HEK293 (cell line): ENCODE results near the gene CRIP2.

ENCODE experiments used
- BCL11A ChIP-seq: fragments of 450-650 bp; formaldehyde crosslinking; IDR thresholded peaks from 2 replicates; pipeline ENCODE4 v1.5.1; 2016; ENCODE audit warnings: low read depth, missing biosample characterization, missing genetic modification characterization
- GLIS1 ChIP-seq: fragments of 450-650 bp; formaldehyde crosslinking; IDR thresholded peaks from 2 replicates; pipeline ENCODE4 v1.5.1; 2016; ENCODE audit warnings: missing biosample characterization, missing genetic modification characterization
- GLIS2 ChIP-seq: fragments of 450-650 bp; formaldehyde crosslinking; IDR thresholded peaks from 2 replicates; pipeline ENCODE4 v1.5.1; 2016; ENCODE audit warnings: missing biosample characterization, missing genetic modification characterization
- IKZF3 ChIP-seq: fragments of 450-650 bp; IDR thresholded peaks from 2 replicates; pipeline ENCODE4 v1.5.0; 2018; ENCODE audit warnings: missing biosample characterization, mild to moderate bottlenecking, missing genetic modification characterization, moderate library complexity
- KLF8 ChIP-seq: fragments of 450-650 bp; formaldehyde crosslinking; IDR thresholded peaks from 2 replicates; pipeline ENCODE4 v1.5.1; 2016; ENCODE audit warnings: missing biosample characterization, missing genetic modification characterization
- SCRT2 ChIP-seq: fragments of 450-650 bp; formaldehyde crosslinking; IDR thresholded peaks from 2 replicates; pipeline ENCODE4 v1.5.1; 2016; ENCODE audit warnings: missing biosample characterization, missing genetic modification characterization
- ZEB2 ChIP-seq: fragments of 450-650 bp; formaldehyde crosslinking; IDR thresholded peaks from 2 replicates; pipeline ENCODE4 v1.5.1; 2016; ENCODE audit warnings: missing biosample characterization, missing genetic modification characterization
- ZNF112 ChIP-seq: fragments of 450-650 bp; formaldehyde crosslinking; IDR thresholded peaks from 2 replicates; pipeline ENCODE4 v1.5.0; 2017; ENCODE audit warnings: missing biosample characterization, missing genetic modification characterization
- ZNF121 ChIP-seq: fragments of 450-650 bp; formaldehyde crosslinking; IDR thresholded peaks from 2 replicates; pipeline ENCODE4 v1.5.1; 2016; ENCODE audit warnings: missing biosample characterization, missing genetic modification characterization
- ZNF19 ChIP-seq: fragments of 450-650 bp; formaldehyde crosslinking; IDR thresholded peaks from 2 replicates; pipeline ENCODE4; 2016; ENCODE audit warnings: missing biosample characterization, missing genetic modification characterization, low read depth
- ZNF23 ChIP-seq: fragments of 450-650 bp; formaldehyde crosslinking; IDR thresholded peaks from 2 replicates; pipeline ENCODE4 v1.5.1; 2016; ENCODE audit warnings: missing biosample characterization, missing genetic modification characterization, borderline replicate concordance
- ZNF324 ChIP-seq: fragments of 450-650 bp; formaldehyde crosslinking; IDR thresholded peaks from 2 replicates; pipeline ENCODE4 v1.5.1; 2016; ENCODE audit warnings: missing biosample characterization, missing genetic modification characterization
- ZNF341 ChIP-seq: fragments of 450-650 bp; formaldehyde crosslinking; IDR thresholded peaks from 2 replicates; pipeline ENCODE4; 2016; ENCODE audit warnings: low read depth, missing biosample characterization, missing genetic modification characterization
- ZNF433 ChIP-seq: fragments of 450-650 bp; formaldehyde crosslinking; IDR thresholded peaks from 2 replicates; pipeline ENCODE4 v1.5.1; 2016; ENCODE audit warnings: missing biosample characterization, missing genetic modification characterization, low read depth
- ZNF488 ChIP-seq: fragments of 450-650 bp; formaldehyde crosslinking; IDR thresholded peaks from 2 replicates; pipeline ENCODE4 v1.5.1; 2016; ENCODE audit warnings: missing biosample characterization, missing genetic modification characterization
- ZNF555 ChIP-seq: fragments of 450-650 bp; formaldehyde crosslinking; conservative IDR thresholded peaks from 2 replicates; pipeline ENCODE4 v1.5.1; 2017; ENCODE audit warnings: missing biosample characterization, mild to moderate bottlenecking, missing genetic modification characterization, inconsistent platforms
- ZSCAN23 ChIP-seq: fragments of 450-650 bp; formaldehyde crosslinking; IDR thresholded peaks from 2 replicates; pipeline ENCODE4 v1.5.1; 2016; ENCODE audit warnings: missing biosample characterization, missing genetic modification characterization
- ZXDB ChIP-seq: fragments of 450-650 bp; formaldehyde crosslinking; IDR thresholded peaks from 2 replicates; pipeline ENCODE4 v1.5.1; 2016; ENCODE audit warnings: missing biosample characterization, missing genetic modification characterization
- TF ChIP-seq, protein P1 (sequence below): fragments of 450-650 bp; formaldehyde crosslinking; IDR thresholded peaks from 2 replicates; pipeline ENCODE4 v1.5.1; 2016; ENCODE audit warnings: missing biosample characterization, missing genetic modification characterization
- TF ChIP-seq, protein P2 (sequence below): fragments of 450-650 bp; IDR thresholded peaks from 2 replicates; pipeline ENCODE4 v1.5.1; 2018; ENCODE audit warnings: missing biosample characterization, mild to moderate bottlenecking, missing genetic modification characterization
- TF ChIP-seq, protein P3 (sequence below): fragments of 450-650 bp; formaldehyde crosslinking; IDR thresholded peaks from 2 replicates; pipeline ENCODE4 v1.5.1; 2016; ENCODE audit warnings: missing biosample characterization, missing genetic modification characterization
- TF ChIP-seq, protein P4 (sequence below): fragments of 450-650 bp; formaldehyde crosslinking; IDR thresholded peaks from 2 replicates; pipeline ENCODE4 v1.5.1; 2016; ENCODE audit warnings: missing biosample characterization, missing genetic modification characterization
- TF ChIP-seq, protein P5 (sequence below): fragments of 450-650 bp; formaldehyde crosslinking; IDR thresholded peaks from 2 replicates; pipeline ENCODE4 v1.5.1; 2016; ENCODE audit warnings: missing biosample characterization, missing genetic modification characterization

The CRIP2 gene

GRCh38 chr14:105489542-105490266, 15.1 kb downstream of the CRIP2 start (continued):
- TF ChIP-seq, protein P1, sequence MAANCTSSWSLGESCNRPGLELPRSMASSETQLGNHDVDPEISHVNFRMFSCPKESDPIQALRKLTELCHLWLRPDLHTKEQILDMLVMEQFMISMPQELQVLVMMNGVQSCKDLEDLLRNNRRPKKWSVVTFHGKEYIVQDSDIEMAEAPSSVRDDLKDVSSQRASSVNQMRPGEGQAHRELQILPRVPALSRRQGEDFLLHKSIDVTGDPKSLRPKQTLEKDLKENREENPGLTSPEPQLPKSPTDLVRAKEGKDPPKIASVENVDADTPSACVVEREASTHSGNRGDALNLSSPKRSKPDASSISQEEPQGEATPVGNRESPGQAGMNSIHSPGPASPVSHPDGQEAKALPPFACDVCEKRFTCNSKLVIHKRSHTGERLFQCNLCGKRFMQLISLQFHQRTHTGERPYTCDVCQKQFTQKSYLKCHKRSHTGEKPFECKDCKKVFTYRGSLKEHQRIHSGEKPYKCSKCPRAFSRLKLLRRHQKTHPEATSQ (tag by site-specific recombination), result no peak; the same call in 1 of the 2 replicates
- TF ChIP-seq, protein P2, sequence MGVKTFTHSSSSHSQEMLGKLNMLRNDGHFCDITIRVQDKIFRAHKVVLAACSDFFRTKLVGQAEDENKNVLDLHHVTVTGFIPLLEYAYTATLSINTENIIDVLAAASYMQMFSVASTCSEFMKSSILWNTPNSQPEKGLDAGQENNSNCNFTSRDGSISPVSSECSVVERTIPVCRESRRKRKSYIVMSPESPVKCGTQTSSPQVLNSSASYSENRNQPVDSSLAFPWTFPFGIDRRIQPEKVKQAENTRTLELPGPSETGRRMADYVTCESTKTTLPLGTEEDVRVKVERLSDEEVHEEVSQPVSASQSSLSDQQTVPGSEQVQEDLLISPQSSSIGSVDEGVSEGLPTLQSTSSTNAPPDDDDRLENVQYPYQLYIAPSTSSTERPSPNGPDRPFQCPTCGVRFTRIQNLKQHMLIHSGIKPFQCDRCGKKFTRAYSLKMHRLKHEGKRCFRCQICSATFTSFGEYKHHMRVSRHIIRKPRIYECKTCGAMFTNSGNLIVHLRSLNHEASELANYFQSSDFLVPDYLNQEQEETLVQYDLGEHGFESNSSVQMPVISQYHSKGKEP (tag by site-specific recombination), result no peak
- TF ChIP-seq ZNF121 (tag by site-specific recombination) (no peak), GLIS2 (tag by site-specific recombination) (peak; percentile 83), ZNF112 (tag by site-specific recombination) (no peak), SCRT2 (tag by site-specific recombination) (peak; percentile 24; the same call in 1 of the 2 replicates), ZNF488 (tag by site-specific recombination) (no peak), IKZF3 (tag by site-specific recombination) (peak; percentile 57), GLIS1 (tag by site-specific recombination) (peak; percentile 91), ZXDB (peak; percentile 68), ZSCAN23 (tag by site-specific recombination) (no peak), ZNF19 (tag by site-specific recombination) (no peak), ZNF555 (tag by site-specific recombination) (no peak), ZNF324 (tag by site-specific recombination) (0 out of 2 replicates have a peak, but pooled peaks have one; percentile 25), ZEB2 (tag by site-specific recombination) (peak; percentile 94), KLF8 (tag by site-specific recombination) (peak; percentile 96), ZNF341 (peak; percentile 98), ZNF23 (tag by site-specific recombination) (no peak), ZNF433 (tag by site-specific recombination) (no peak), BCL11A (tag by site-specific recombination) (no peak; the same call in 1 of the 2 replicates)
- TF ChIP-seq, protein P3, sequence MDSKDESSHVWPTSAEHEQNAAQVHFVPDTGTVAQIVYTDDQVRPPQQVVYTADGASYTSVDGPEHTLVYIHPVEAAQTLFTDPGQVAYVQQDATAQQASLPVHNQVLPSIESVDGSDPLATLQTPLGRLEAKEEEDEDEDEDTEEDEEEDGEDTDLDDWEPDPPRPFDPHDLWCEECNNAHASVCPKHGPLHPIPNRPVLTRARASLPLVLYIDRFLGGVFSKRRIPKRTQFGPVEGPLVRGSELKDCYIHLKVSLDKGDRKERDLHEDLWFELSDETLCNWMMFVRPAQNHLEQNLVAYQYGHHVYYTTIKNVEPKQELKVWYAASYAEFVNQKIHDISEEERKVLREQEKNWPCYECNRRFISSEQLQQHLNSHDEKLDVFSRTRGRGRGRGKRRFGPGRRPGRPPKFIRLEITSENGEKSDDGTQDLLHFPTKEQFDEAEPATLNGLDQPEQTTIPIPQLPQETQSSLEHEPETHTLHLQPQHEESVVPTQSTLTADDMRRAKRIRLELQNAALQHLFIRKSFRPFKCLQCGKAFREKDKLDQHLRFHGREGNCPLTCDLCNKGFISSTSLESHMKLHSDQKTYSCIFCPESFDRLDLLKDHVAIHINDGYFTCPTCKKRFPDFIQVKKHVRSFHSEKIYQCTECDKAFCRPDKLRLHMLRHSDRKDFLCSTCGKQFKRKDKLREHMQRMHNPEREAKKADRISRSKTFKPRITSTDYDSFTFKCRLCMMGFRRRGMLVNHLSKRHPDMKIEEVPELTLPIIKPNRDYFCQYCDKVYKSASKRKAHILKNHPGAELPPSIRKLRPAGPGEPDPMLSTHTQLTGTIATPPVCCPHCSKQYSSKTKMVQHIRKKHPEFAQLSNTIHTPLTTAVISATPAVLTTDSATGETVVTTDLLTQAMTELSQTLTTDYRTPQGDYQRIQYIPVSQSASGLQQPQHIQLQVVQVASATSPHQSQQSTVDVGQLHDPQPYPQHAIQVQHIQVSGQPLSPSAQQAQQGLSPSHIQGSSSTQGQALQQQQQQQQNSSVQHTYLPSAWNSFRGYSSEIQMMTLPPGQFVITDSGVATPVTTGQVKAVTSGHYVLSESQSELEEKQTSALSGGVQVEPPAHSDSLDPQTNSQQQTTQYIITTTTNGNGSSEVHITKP (tag by site-specific recombination), result peak; percentile 92
- TF ChIP-seq, protein P4, sequence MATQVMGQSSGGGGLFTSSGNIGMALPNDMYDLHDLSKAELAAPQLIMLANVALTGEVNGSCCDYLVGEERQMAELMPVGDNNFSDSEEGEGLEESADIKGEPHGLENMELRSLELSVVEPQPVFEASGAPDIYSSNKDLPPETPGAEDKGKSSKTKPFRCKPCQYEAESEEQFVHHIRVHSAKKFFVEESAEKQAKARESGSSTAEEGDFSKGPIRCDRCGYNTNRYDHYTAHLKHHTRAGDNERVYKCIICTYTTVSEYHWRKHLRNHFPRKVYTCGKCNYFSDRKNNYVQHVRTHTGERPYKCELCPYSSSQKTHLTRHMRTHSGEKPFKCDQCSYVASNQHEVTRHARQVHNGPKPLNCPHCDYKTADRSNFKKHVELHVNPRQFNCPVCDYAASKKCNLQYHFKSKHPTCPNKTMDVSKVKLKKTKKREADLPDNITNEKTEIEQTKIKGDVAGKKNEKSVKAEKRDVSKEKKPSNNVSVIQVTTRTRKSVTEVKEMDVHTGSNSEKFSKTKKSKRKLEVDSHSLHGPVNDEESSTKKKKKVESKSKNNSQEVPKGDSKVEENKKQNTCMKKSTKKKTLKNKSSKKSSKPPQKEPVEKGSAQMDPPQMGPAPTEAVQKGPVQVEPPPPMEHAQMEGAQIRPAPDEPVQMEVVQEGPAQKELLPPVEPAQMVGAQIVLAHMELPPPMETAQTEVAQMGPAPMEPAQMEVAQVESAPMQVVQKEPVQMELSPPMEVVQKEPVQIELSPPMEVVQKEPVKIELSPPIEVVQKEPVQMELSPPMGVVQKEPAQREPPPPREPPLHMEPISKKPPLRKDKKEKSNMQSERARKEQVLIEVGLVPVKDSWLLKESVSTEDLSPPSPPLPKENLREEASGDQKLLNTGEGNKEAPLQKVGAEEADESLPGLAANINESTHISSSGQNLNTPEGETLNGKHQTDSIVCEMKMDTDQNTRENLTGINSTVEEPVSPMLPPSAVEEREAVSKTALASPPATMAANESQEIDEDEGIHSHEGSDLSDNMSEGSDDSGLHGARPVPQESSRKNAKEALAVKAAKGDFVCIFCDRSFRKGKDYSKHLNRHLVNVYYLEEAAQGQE, result 0 out of 2 replicates have a peak, but pooled peaks have one; percentile 11
- TF ChIP-seq, protein P5, sequence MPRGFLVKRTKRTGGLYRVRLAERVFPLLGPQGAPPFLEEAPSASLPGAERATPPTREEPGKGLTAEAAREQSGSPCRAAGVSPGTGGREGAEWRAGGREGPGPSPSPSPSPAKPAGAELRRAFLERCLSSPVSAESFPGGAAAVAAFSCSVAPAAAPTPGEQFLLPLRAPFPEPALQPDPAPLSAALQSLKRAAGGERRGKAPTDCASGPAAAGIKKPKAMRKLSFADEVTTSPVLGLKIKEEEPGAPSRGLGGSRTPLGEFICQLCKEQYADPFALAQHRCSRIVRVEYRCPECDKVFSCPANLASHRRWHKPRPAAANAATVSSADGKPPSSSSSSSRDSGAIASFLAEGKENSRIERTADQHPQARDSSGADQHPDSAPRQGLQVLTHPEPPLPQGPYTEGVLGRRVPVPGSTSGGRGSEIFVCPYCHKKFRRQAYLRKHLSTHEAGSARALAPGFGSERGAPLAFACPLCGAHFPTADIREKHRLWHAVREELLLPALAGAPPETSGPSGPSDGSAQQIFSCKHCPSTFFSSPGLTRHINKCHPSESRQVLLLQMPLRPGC (tag by site-specific recombination), result no peak
